HCT116 (cell line): ENCODE results near the gene IRAK2. TPM values are rescaled to one million over a fixed set of nuclear protein-coding genes. Genes with fewer than 3 reads are reported as not detected.

Experiments
- ATAC-seq: fragments of 200-7000 bp; cut with Tn5 transposase; 2 replicates; pipeline ENCODE4 v1.9.1; 2020; ENCODE audit warnings: mild to moderate bottlenecking, moderate library complexity
- BruUV-seq: library from RNA; stranded (reverse); fragments of 400-500 nt; replicated peaks from 2 replicates; lab custom pipeline; 2021; lab: Mats Ljungman, UMichigan
- CTCF ChIA-PET: fragments of 300-600 bp; sonication (Branson Sonifier 250); formaldehyde crosslinking; loops from one replicate; lab custom pipeline; 2021; ENCODE audit warnings: antibody characterized with exemption; lab: Charles Lee
- POLR2A ChIA-PET: fragments of 300-600, 350-600 bp; sonication (Branson Sonifier 250); formaldehyde crosslinking; loops from one replicate; lab custom pipeline; 2021; ENCODE audit warnings: antibody characterized with exemption; lab: Charles Lee
- RAD21 ChIA-PET, 2 experiments: fragments of 300-600 bp; sonication (Branson Sonifier 250); formaldehyde crosslinking; loops; one replicate each; lab custom pipeline; 2023; ENCODE audit warnings: low total read pairs in 2 of 2; ENCODE audit not compliant: uncharacterized antibody in 2 of 2, unreplicated experiment in 2 of 2, low non-redundant PET in 1 of 2; lab: Charles Lee
- DNase-seq: peaks from one replicate; pipeline ENCODE4 v3.0.0-alpha.2; 2010; ENCODE audit warnings: low read depth, low spot score
- H2AFZ ChIP-seq: fragments of 200-600 bp; shearing (Covaris generic), sonication (generic); 2 replicates; pipeline ENCODE4 v1.6.1; 2017; ENCODE audit warnings: low read depth, mixed run types, mixed read lengths, antibody characterized with exemption, low read length; ENCODE audit not compliant: poor library complexity, severe bottlenecking
- H3K27ac ChIP-seq: 2 replicates; pipeline ENCODE4 v1.5.1; 2012; ENCODE audit warnings: low read depth, low read length
- H3K27me3 ChIP-seq: fragments of 200-600 bp; sonication (generic); 2 replicates; pipeline ENCODE4 v1.6.1; 2016; ENCODE audit warnings: mixed run types, low read length, mixed read lengths; ENCODE audit not compliant: insufficient read depth
- H3K36me3 ChIP-seq, 2 experiments: fragments of 200-500 bp in 1 of 2; fragments of 200-600 bp in 1 of 2; sonication (Bioruptor generic) in 1 of 2; sonication (generic) in 1 of 2; 2 replicates each; pipeline versions ENCODE4 v1.5.1 to v1.6.1; 2014 to 2016; ENCODE audit warnings: low read length in 2 of 2, inconsistent platforms in 1 of 2, mixed read lengths in 1 of 2, mixed run types in 1 of 2; ENCODE audit not compliant: insufficient read depth in 2 of 2, control insufficient read depth in 1 of 2
- H3K4me1 ChIP-seq, 2 experiments: fragments of 200-600 bp in 1 of 2; sonication (generic) in 1 of 2; 2 replicates each; pipeline versions ENCODE4 v1.5.1 to v1.6.1; 2012 to 2017; ENCODE audit warnings: low read length in 2 of 2, inconsistent platforms in 1 of 2, mild to moderate bottlenecking in 1 of 2, mixed read lengths in 1 of 2, mixed run types in 1 of 2, moderate library complexity in 1 of 2; ENCODE audit not compliant: insufficient read depth in 2 of 2, control insufficient read depth in 1 of 2
- H3K4me2 ChIP-seq: fragments of 200-600 bp; sonication (generic); 2 replicates; pipeline ENCODE4 v1.6.1; 2017; ENCODE audit warnings: mixed run types, low read length, mixed read lengths
- H3K4me3 ChIP-seq, 2 experiments: fragments of 200-600 bp in 1 of 2; sonication (generic) in 1 of 2; replicated peaks in 1 of 2; 2 replicates each; pipeline ENCODE4 v1.5.1; 2011 to 2016; ENCODE audit warnings: low read length in 2 of 2, control low read depth in 1 of 2, low read depth in 1 of 2, mild to moderate bottlenecking in 1 of 2, mixed read lengths in 1 of 2, mixed run types in 1 of 2
- H3K79me2 ChIP-seq: fragments of 200-600 bp; sonication (generic); 2 replicates; pipeline ENCODE4 v1.6.1; 2017; ENCODE audit warnings: mild to moderate bottlenecking, mixed run types, low read length, moderate library complexity, mixed read lengths; ENCODE audit not compliant: insufficient read depth
- H3K9ac ChIP-seq: fragments of 200-600 bp; sonication (generic); 2 replicates; pipeline ENCODE4 v1.6.1; 2016; ENCODE audit warnings: low read length, mixed read lengths
- H3K9me2 ChIP-seq: fragments of 200-600 bp; sonication (generic), shearing (Covaris generic); 2 replicates; pipeline ENCODE4 v1.6.1; 2017; ENCODE audit warnings: mixed run types, mild to moderate bottlenecking, moderate library complexity; ENCODE audit not compliant: insufficient read depth
- H3K9me3 ChIP-seq, 2 experiments: fragments of 200-500 bp in 1 of 2; fragments of 200-600 bp in 1 of 2; sonication (Bioruptor generic) in 1 of 2; sonication (generic) in 1 of 2; 2 replicates each; pipeline ENCODE4 v1.6.1; 2014 to 2017; ENCODE audit warnings: low read length in 2 of 2, mixed read lengths in 2 of 2, inconsistent platforms in 1 of 2, low read depth in 1 of 2, mild to moderate bottlenecking in 1 of 2, mixed run types in 1 of 2, moderate library complexity in 1 of 2; ENCODE audit not compliant: control insufficient read depth in 1 of 2, insufficient read depth in 1 of 2
- H4K20me1 ChIP-seq: fragments of 200-600 bp; sonication (generic), shearing (Covaris generic); 2 replicates; pipeline ENCODE4 v1.6.1; 2017; ENCODE audit warnings: mixed run types, mild to moderate bottlenecking, moderate library complexity; ENCODE audit not compliant: insufficient read depth
- ATF3 ChIP-seq: IDR thresholded peaks from 2 replicates; pipeline ENCODE4 v1.6.1; 2012
- CBX3 ChIP-seq: IDR thresholded peaks from 2 replicates; pipeline ENCODE4 v1.6.1; 2012; ENCODE audit warnings: low read depth
- CEBPB ChIP-seq: IDR thresholded peaks from 2 replicates; pipeline ENCODE4 v1.6.1; 2012; ENCODE audit warnings: low read depth
- CTCF ChIP-seq, 3 experiments: fragments of 200-600 bp in 1 of 3; sonication (generic) in 1 of 3; IDR thresholded peaks in 2 of 3; conservative IDR thresholded peaks in 1 of 3; 2 replicates each; pipeline ENCODE4 v1.5.1; 2012 to 2017; ENCODE audit warnings: low read depth in 2 of 3, low read length in 2 of 3, antibody characterized with exemption in 1 of 3, borderline replicate concordance in 1 of 3, control low read depth in 1 of 3, mild to moderate bottlenecking in 1 of 3, mixed read lengths in 1 of 3, mixed run types in 1 of 3, moderate library complexity in 1 of 3; ENCODE audit not compliant: insufficient read depth in 1 of 3
- ELF1 ChIP-seq: IDR thresholded peaks from 2 replicates; pipeline ENCODE4 v1.6.1; 2012; ENCODE audit warnings: low read depth, borderline replicate concordance
- EZH2 ChIP-seq: fragments of 200-600 bp; sonication (generic); IDR thresholded peaks from 2 replicates; pipeline ENCODE4 v1.6.1; 2017; ENCODE audit warnings: antibody characterized with exemption, mixed run types
- FOSL1 ChIP-seq: IDR thresholded peaks from 2 replicates; pipeline ENCODE4 v1.6.1; 2012; ENCODE audit warnings: low read depth
- JUND ChIP-seq: IDR thresholded peaks from 2 replicates; pipeline ENCODE4 v1.6.1; 2012
- MAX ChIP-seq: IDR thresholded peaks from 2 replicates; pipeline ENCODE4 v1.6.1; 2012
- RAD21 ChIP-seq: IDR thresholded peaks from 2 replicates; pipeline ENCODE4 v1.6.1; 2012; ENCODE audit warnings: low read depth, mild to moderate bottlenecking
- REST ChIP-seq: IDR thresholded peaks from 2 replicates; pipeline ENCODE4 v1.6.1; 2012; ENCODE audit warnings: low read depth
- SP1 ChIP-seq: IDR thresholded peaks from 2 replicates; pipeline ENCODE4 v1.6.1; 2012; ENCODE audit warnings: low read depth
- SRF ChIP-seq: IDR thresholded peaks from 2 replicates; pipeline ENCODE4 v1.6.1; 2012; ENCODE audit warnings: low read depth
- TCF7L2 ChIP-seq: IDR thresholded peaks from 2 replicates; pipeline ENCODE4 v1.7.0; 2011; ENCODE audit warnings: borderline replicate concordance, inconsistent platforms; ENCODE audit not compliant: insufficient read depth, insufficient read length; ENCODE audit errors: extremely low read depth
- YY1 ChIP-seq: IDR thresholded peaks from 2 replicates; pipeline ENCODE4 v1.6.1; 2011; ENCODE audit warnings: low read length, low read depth, moderate library complexity, mild to moderate bottlenecking; ENCODE audit not compliant: insufficient replicate concordance; ENCODE audit errors: extremely low read depth
- ZBTB33 ChIP-seq: IDR thresholded peaks from 2 replicates; pipeline ENCODE4 v1.6.1; 2011; ENCODE audit warnings: mild to moderate bottlenecking, low read length, moderate library complexity; ENCODE audit not compliant: insufficient replicate concordance; ENCODE audit errors: extremely low read depth
- ZFX ChIP-seq: fragments of 450-650 bp; IDR thresholded peaks from 2 replicates; pipeline ENCODE4 v1.6.1; 2017
- intact Hi-C: fragments of 100-400 bp; cut with micrococcal nuclease; formaldehyde crosslinking; loops from 2 replicates; pipeline ENCODE4 v1.10.0; 2022
- total RNA-seq: library from RNA; stranded (reverse); gene quantifications from one replicate; pipeline ENCODE4 v1.2.1, GENCODE V29; 2021; ENCODE audit not compliant: unreplicated experiment

The IRAK2 gene
- total RNA-seq, 1 experiment from 2014 or later, result 3.6 TPM

GRCh38 chr3:10235551-10235950 is 70.8 kb downstream of the IRAK2 start (continued):
- TF ChIP-seq JUND (no peak), RAD21 (no peak)

- Histone ChIP-seq H3K9me2 (no peaks in the 10 kb centered on the region), H3K27ac (no peak overlapping the region), H3K27me3 (no peaks in the 10 kb centered on the region), H3K4me1 (no peaks in the 10 kb centered on the region), H3K79me2 (no peaks in the 10 kb centered on the region), H3K9me3 (no peaks in the 10 kb centered on the region), H3K4me2 (no peak overlapping the region), H3K9ac (no peak overlapping the region), H3K4me3 (no peak overlapping the region), H4K20me1 (no peaks in the 10 kb centered on the region), H2AFZ (no peak overlapping the region), H3K36me3 (no peaks in the 10 kb centered on the region)
- DNase-seq (no peak), ATAC-seq (no peak)
- BruUV-seq, result no TSS peak
- ChIA-PET POLR2A (no interaction called here), RAD21 (no interaction called here), CTCF (no interaction called here)
- intact Hi-C loops, result no loop called here
- no peak for TF ChIP-seq MAX
- no peak for TF ChIP-seq CEBPB
- TF ChIP-seq JUND, result no peak
- TF ChIP-seq SRF, result no peak
- TF ChIP-seq ZFX, result no peak
- TF ChIP-seq ATF3, result no peak
- TF ChIP-seq SP1, result no peak
- TF ChIP-seq EZH2, result no peak
- no peak for TF ChIP-seq ELF1
- no peak for TF ChIP-seq TCF7L2
- no peak for TF ChIP-seq REST
- no peak for TF ChIP-seq ZBTB33
- TF ChIP-seq FOSL1, result no peak
- no peak for TF ChIP-seq CTCF (IDR thresholded peaks at IDR 0.05 in 2 of 3, conservative IDR thresholded peaks at IDR 0.05 in 1 of 3; ENCODE audit: borderline replicate concordance in 1 of 3, insufficient read depth in 1 of 3, low read depth in 2 of 3, low read length in 2 of 3)
- TF ChIP-seq RAD21, result no peak
- TF ChIP-seq YY1, result no peak
- no peak for TF ChIP-seq CBX3
Observed at GRCh38 chr3:10238345-10239183, 73.8 kb downstream of the IRAK2 start.
